EL (cell line): ENCODE data around the gene ST6GALNAC6.
"Not testable (repeated sequence)": the region's sequence is repeated elsewhere in the genome, so short reads cannot be mapped to it uniquely, and the experiment has no call there.

Experiments
- DNase-seq: peaks from one replicate; pipeline ENCODE4 v3.0.0-alpha.2; 2016

Gene ST6GALNAC6

GRCh38 chr9:127871531-127871930 lies 27.9 kb downstream of the ST6GALNAC6 start:
- no peak for DNase-seq

DNA sequence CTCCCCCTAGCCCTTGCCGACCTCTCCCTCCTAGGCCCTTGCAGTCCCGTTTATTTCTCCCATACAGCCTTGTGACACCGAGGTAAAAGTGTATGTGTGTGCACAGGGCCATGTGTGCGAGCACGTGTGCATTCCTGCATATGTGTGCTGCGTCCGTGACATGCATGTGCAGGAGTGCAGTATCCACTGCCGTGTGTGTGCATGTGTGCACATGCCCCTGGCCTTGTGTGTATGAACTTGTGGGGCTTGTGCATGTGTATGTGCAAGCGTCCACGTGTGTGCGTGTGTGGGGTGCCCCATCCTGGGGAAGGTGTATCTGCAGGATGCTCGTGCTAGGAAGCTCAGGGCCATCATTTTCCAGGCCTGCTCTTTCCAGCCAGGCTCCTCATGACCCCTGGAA lies 28.5 kb downstream of the ST6GALNAC6 start:
- DNase-seq, result no peak

- not testable (repeated sequence) for DNase-seq
Observed at GRCh38 chr9:127870153-127870491, 29.3 kb downstream of the ST6GALNAC6 start.

DNA sequence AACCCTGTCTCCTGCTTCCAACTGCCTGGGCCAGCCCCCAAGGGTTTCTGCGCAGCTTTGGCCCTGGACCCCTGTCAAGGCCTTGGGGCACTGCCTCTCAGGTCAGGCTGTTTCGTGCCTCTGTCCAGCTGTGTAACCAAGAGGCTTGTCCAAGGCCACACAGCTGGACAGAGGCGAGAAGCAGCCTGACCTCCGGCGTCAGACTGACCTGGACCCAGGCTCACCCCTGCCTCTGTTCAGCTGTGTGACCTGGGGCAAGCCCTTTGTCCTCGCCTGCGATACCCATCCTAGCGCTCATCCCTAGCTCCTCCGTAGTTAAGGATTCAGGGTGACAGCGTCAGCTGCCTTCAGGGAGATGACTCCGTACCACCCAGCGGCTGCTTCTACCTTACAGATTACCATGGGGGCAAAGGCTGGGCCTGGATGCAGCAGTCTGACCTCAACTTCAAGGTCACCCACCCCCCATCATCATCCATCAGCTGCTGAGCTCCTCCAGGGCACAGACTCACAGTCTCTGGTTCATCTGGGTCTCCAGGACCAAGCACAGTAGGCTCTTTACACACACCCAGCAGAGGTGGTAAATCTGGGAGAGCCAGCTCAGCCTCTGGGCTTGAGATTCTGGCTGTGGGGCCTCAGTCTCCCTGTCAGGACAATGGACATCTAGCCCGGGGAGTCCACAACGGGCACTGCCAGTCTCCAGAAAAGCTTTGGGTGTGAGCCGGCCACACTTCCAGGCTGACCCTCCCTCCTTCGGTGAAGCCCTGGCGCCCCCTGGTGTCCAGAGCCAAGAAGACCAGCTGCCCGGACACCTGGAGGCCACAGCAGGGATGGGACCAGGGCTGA lies 29.9 kb downstream of the ST6GALNAC6 start:
- peak; percentile 81 for DNase-seq

DNA sequence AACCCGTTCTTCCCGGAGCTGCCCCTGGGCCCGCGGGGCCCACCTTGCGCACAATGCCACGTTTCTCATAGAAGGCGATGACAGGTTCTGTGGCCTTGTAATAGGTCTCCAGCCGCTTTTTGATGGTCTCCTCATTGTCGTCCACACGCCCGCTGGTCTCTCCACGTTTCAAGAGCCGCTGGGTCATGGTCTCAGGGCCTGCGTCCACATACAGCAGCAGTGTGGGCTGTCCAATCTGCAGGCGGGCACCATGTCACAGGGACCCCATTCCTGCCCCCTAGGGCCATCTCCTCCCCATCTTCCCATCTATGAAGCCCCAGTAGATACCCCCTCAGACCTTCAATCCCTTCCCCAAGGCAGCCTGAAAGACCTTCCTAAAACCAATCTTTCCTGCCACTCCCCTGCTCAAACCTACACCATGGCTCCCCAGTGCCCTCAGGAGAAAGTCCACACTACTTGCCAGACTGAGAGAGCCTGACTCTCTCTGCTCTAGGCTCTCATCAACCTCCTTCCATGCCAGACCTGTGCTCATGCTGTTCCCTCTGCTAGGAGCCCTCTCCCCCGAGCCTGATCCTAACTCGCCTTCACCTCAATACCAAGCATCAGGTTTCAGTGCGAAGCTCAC lies 31.0 kb downstream of the ST6GALNAC6 start:
- DNase-seq, result no peak

- no peak for DNase-seq
Observed at GRCh38 chr9:127867356-127868277, 31.8 kb downstream of the ST6GALNAC6 start.

- DNase-seq, result no peak
Observed at GRCh38 chr9:127866535-127866934, 32.9 kb downstream of the ST6GALNAC6 start.

GRCh38 chr9:127865645-127866464 lies 33.5 kb downstream of the ST6GALNAC6 start:
- no peak for DNase-seq

- DNase-seq, result no peak
Observed at GRCh38 chr9:127863191-127863621, 36.2 kb downstream of the ST6GALNAC6 start.

- DNase-seq, result no peak
Observed at GRCh38 chr9:127862075-127863011, 37.1 kb downstream of the ST6GALNAC6 start.

DNA sequence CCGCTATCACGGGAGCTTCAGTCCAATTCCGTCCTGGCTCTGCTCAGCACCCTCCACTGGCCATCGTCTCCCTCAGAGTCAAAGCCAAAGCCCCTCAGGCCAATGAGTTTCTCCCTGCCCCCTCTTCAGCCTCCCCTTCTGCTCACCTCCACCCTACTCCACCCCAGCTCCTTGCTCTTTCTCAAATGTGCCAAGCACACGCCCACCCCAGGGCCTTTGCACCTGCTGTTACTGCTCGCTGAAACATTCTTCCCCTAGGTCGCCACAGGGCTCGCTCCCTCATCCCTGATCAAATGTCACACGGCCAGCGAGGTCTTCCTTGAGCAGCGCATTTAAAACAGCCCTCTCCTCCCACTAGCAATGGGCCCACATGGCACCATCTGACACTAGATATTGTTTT lies 38.6 kb downstream of the ST6GALNAC6 start:
- DNase-seq, result no peak

GRCh38 chr9:127860260-127860659 lies 39.1 kb downstream of the ST6GALNAC6 start:
- DNase-seq, result no peak

GRCh38 chr9:127858041-127858512 lies 41.3 kb downstream of the ST6GALNAC6 start:
- DNase-seq, result no peak

GRCh38 chr9:127857278-127857677 lies 42.1 kb downstream of the ST6GALNAC6 start:
- no peak for DNase-seq

DNA sequence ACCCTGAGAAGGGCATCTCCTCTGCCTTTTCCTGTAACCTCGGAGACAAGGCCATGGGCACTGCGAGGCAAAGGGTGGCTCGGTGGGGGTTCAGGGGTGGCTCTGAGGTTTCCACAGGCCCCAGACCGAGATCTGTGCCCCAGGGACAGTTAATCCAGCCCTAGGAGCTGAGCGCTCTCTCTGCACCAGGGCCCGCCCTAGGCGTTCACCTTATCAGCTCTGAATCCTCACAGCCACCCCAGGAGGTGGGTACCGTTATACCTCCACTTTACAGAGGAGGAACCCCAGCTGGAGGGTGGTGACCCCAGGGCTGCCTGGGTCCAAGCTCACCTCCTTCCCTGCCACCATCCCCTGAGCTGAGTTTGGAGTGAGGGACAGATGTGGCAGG lies 42.7 kb downstream of the ST6GALNAC6 start:
- no peak for DNase-seq

- DNase-seq, result no peak
Observed at GRCh38 chr9:127856094-127856728, 43.2 kb downstream of the ST6GALNAC6 start.

DNA sequence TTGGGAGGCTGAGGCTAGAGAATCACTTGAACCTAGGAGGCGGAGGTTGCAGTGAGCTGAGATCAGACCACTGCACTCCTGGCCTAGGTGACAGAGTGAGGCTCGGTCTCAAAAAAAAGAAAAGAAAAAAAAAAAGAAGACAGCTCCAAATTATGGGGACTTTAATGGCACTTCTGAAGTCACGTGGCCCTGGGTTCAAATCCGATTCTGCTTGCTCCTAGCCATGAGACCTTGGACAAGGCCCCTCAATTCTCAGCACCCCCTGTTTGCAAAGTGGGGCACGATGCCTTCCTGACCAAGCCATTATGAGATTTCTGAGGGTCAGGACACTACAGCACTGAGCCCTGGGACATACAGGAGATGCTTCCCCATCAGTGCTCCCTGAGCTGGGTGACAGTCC lies 43.9 kb downstream of the ST6GALNAC6 start:
- DNase-seq, result no peak

- no peak for DNase-seq
Observed at GRCh38 chr9:127854960-127855359, 44.4 kb downstream of the ST6GALNAC6 start.

- peak; percentile 87 for DNase-seq
Observed at GRCh38 chr9:127854184-127854806, 45.1 kb downstream of the ST6GALNAC6 start, which contains the start of gene ENG. Gene ENG (minus strand): TSS chr9:127854658. CDS start chr9:127854355, 303 bp downstream.
